ENCODE measurements around the gene DENND11. TPM values are rescaled to one million over a fixed set of nuclear protein-coding genes. Genes with fewer than 3 reads are reported as not detected.

Gene DENND11
- total and polyA plus RNA-seq, 2 experiments from 2014 or later: 5.6 to 29.5 TPM

DNA sequence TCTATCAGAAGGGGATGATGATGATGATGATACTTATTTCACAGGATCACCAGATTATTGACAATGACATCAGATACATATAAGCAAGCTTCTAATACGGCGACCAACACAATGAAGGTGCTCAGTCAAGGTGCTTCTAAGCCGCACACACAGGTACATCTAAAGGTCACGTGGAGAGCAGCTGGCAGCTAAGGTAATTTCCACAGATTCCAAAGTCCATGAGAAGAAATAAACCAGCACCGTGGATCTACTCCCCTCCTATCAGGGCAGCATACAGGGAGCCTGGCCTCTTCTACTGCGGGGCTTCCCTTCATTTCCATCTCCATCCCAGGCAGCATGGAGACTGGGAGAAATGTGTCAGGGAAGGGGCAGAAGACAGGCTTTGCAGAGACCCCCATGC is 37.5 kb downstream of the DENND11 start:
- Histone ChIP-seq H3K4me2 (no peak overlapping the region), H3K79me2 (no peaks in the 10 kb centered on the region), H3K9me3 (ENCODE audit: low read depth) (no peaks in the 10 kb centered on the region), H3K36me3 (replicated peaks; ENCODE audit: insufficient read depth, low read depth) (no peaks in the 10 kb centered on the region), H3K27me3 (no peaks in the 10 kb centered on the region), H3K9me2 (replicated peaks; ENCODE audit: insufficient read depth) (no peaks in the 10 kb centered on the region), H3K27ac (no peak overlapping the region), H4K20me1 (ENCODE audit: insufficient read depth, poor library complexity, severe bottlenecking) (no peaks in the 10 kb centered on the region), H3K4me1 (ENCODE audit: insufficient read depth) (no peaks in the 10 kb centered on the region), H2AFZ (no peak overlapping the region), H3K4me3 (no peak overlapping the region)
- TF ChIP-seq EZH2 (IDR thresholded peaks at IDR 0.05; ENCODE audit: borderline replicate concordance) (no peak), EZH2phosphoT487 (IDR thresholded peaks at IDR 0.05; ENCODE audit: low read depth, severe bottlenecking, unreplicated experiment) (no peak)
- TF ChIP-seq, protein P1, sequence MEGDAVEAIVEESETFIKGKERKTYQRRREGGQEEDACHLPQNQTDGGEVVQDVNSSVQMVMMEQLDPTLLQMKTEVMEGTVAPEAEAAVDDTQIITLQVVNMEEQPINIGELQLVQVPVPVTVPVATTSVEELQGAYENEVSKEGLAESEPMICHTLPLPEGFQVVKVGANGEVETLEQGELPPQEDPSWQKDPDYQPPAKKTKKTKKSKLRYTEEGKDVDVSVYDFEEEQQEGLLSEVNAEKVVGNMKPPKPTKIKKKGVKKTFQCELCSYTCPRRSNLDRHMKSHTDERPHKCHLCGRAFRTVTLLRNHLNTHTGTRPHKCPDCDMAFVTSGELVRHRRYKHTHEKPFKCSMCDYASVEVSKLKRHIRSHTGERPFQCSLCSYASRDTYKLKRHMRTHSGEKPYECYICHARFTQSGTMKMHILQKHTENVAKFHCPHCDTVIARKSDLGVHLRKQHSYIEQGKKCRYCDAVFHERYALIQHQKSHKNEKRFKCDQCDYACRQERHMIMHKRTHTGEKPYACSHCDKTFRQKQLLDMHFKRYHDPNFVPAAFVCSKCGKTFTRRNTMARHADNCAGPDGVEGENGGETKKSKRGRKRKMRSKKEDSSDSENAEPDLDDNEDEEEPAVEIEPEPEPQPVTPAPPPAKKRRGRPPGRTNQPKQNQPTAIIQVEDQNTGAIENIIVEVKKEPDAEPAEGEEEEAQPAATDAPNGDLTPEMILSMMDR (IDR thresholded peaks at IDR 0.05; ENCODE audit: poor library complexity): no peak
- DNase-seq (ENCODE audit: low spot score): peak; percentile 58
- 83% methylated on average over 6 of the region's 6 CpGs for WGBS (ENCODE audit: low lambda C conversion rate, missing lambda C conversion rate)

DNA sequence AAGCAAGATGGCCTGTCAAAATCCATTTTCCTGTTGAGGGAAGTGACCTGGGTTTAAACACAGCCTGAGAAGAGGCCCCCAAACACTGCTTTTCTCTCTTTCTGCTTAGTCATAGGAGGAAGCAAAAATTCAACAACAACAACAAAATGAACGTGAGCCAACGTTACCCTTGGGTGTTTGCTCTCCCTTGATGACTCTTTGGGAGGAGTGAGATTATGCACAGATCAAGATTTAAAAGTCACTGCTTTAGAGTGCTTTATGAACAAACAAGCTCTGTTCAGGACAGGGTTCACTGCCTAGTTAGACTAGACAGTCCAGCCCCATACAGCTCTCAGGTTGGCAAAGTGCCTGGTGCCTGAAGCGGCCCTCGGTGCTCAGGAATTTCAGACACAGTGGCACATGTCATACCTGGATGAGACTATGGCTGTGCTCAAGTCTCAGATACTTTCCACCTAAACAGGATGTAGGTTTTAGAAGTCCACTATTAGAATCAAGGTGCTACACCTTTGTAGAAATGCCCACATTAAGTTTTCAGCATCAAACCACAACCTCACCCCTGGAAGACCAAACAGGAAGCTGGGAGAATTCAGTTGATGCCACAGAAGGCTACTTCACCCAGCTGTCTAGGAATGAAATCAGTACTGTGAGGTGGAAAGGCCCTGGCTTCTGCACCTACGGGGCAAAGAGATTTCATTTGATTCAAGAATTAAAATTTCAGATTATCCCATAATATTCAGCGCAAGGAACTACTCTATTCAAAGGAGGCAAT is 38.7 kb downstream of the DENND11 start:
- H3K4me1 ChIP-seq (ENCODE audit: insufficient read depth): no peaks in the 10 kb centered on the region
- no peaks in the 10 kb centered on the region for H3K79me2 ChIP-seq
- H3K27me3 ChIP-seq: no peaks in the 10 kb centered on the region
- H3K27ac ChIP-seq: peak overlapping the region; percentile 48
- DNase-seq (ENCODE audit: low spot score): peak; percentile 23
- H3K36me3 ChIP-seq (replicated peaks; ENCODE audit: insufficient read depth, low read depth): no peaks in the 10 kb centered on the region
- H3K4me3 ChIP-seq: no peak overlapping the region
- H2AFZ ChIP-seq: no peak overlapping the region
- 72% methylated on average over 6 of the region's 6 CpGs for WGBS (ENCODE audit: low lambda C conversion rate, missing lambda C conversion rate)
- TF ChIP-seq EZH2phosphoT487 (IDR thresholded peaks at IDR 0.05; ENCODE audit: low read depth, severe bottlenecking, unreplicated experiment) (no peak), EZH2 (IDR thresholded peaks at IDR 0.05; ENCODE audit: borderline replicate concordance) (no peak)
- TF ChIP-seq, protein P1 (IDR thresholded peaks at IDR 0.05; ENCODE audit: poor library complexity): no peak
- no peaks in the 10 kb centered on the region for H3K9me3 ChIP-seq (ENCODE audit: low read depth)
- no peak overlapping the region for H3K4me2 ChIP-seq
- H4K20me1 ChIP-seq (ENCODE audit: insufficient read depth, poor library complexity, severe bottlenecking): no peaks in the 10 kb centered on the region
- H3K9me2 ChIP-seq (replicated peaks; ENCODE audit: insufficient read depth): no peaks in the 10 kb centered on the region

GRCh38 chr7:141660259-141660658 is 41.7 kb downstream of the DENND11 start:
- TF ChIP-seq EZH2phosphoT487 (IDR thresholded peaks at IDR 0.05; ENCODE audit: low read depth, severe bottlenecking, unreplicated experiment) (no peak), EZH2 (IDR thresholded peaks at IDR 0.05; ENCODE audit: borderline replicate concordance) (no peak)
- TF ChIP-seq, protein P1 (IDR thresholded peaks at IDR 0.05; ENCODE audit: poor library complexity): no peak
- H3K9me2 ChIP-seq (replicated peaks; ENCODE audit: insufficient read depth): no peaks in the 10 kb centered on the region
- H3K4me2 ChIP-seq: no peak overlapping the region
- H3K4me3 ChIP-seq: no peak overlapping the region
- no peak overlapping the region for H3K27ac ChIP-seq
- H4K20me1 ChIP-seq (ENCODE audit: insufficient read depth, poor library complexity, severe bottlenecking): no peaks in the 10 kb centered on the region
- H3K79me2 ChIP-seq: no peaks in the 10 kb centered on the region
- 85% methylated on average over 4 of the region's 4 CpGs for WGBS (ENCODE audit: low lambda C conversion rate, missing lambda C conversion rate)
- no peak overlapping the region for H2AFZ ChIP-seq
- H3K36me3 ChIP-seq (replicated peaks; ENCODE audit: insufficient read depth, low read depth): no peaks in the 10 kb centered on the region
- no peaks in the 10 kb centered on the region for H3K9me3 ChIP-seq (ENCODE audit: low read depth)
- no peaks in the 10 kb centered on the region for H3K27me3 ChIP-seq
- H3K4me1 ChIP-seq (ENCODE audit: insufficient read depth): no peaks in the 10 kb centered on the region
- no peak for DNase-seq (ENCODE audit: low spot score)
